HCT116 (cell line): ENCODE results near the gene GPR68. TPM values are rescaled to one million over a fixed set of nuclear protein-coding genes. Genes with fewer than 3 reads are reported as not detected.

Source experiments
- ATAC-seq: fragments of 200-7000 bp; cut with Tn5 transposase; 2 replicates; pipeline ENCODE4 v1.9.1; 2020; ENCODE audit warnings: mild to moderate bottlenecking, moderate library complexity
- BruUV-seq: library from RNA; stranded (reverse); fragments of 400-500 nt; replicated peaks from 2 replicates; lab custom pipeline; 2021; lab: Mats Ljungman, UMichigan
- CTCF ChIA-PET: fragments of 300-600 bp; sonication (Branson Sonifier 250); formaldehyde crosslinking; loops from one replicate; lab custom pipeline; 2021; ENCODE audit warnings: antibody characterized with exemption; lab: Charles Lee
- POLR2A ChIA-PET: fragments of 300-600, 350-600 bp; sonication (Branson Sonifier 250); formaldehyde crosslinking; loops from one replicate; lab custom pipeline; 2021; ENCODE audit warnings: antibody characterized with exemption; lab: Charles Lee
- RAD21 ChIA-PET, 2 experiments: fragments of 300-600 bp; sonication (Branson Sonifier 250); formaldehyde crosslinking; loops; one replicate each; lab custom pipeline; 2023; ENCODE audit warnings: low total read pairs in 2 of 2; ENCODE audit not compliant: uncharacterized antibody in 2 of 2, unreplicated experiment in 2 of 2, low non-redundant PET in 1 of 2; lab: Charles Lee
- DNase-seq: peaks from one replicate; pipeline ENCODE4 v3.0.0-alpha.2; 2010; ENCODE audit warnings: low read depth, low spot score
- H2AFZ ChIP-seq: fragments of 200-600 bp; shearing (Covaris generic), sonication (generic); 2 replicates; pipeline ENCODE4 v1.6.1; 2017; ENCODE audit warnings: low read depth, mixed run types, mixed read lengths, antibody characterized with exemption, low read length; ENCODE audit not compliant: poor library complexity, severe bottlenecking
- H3K27ac ChIP-seq: 2 replicates; pipeline ENCODE4 v1.5.1; 2012; ENCODE audit warnings: low read depth, low read length
- H3K27me3 ChIP-seq: fragments of 200-600 bp; sonication (generic); 2 replicates; pipeline ENCODE4 v1.6.1; 2016; ENCODE audit warnings: mixed run types, low read length, mixed read lengths; ENCODE audit not compliant: insufficient read depth
- H3K36me3 ChIP-seq, 2 experiments: fragments of 200-500 bp in 1 of 2; fragments of 200-600 bp in 1 of 2; sonication (Bioruptor generic) in 1 of 2; sonication (generic) in 1 of 2; 2 replicates each; pipeline versions ENCODE4 v1.5.1 to v1.6.1; 2014 to 2016; ENCODE audit warnings: low read length in 2 of 2, inconsistent platforms in 1 of 2, mixed read lengths in 1 of 2, mixed run types in 1 of 2; ENCODE audit not compliant: insufficient read depth in 2 of 2, control insufficient read depth in 1 of 2
- H3K4me1 ChIP-seq, 2 experiments: fragments of 200-600 bp in 1 of 2; sonication (generic) in 1 of 2; 2 replicates each; pipeline versions ENCODE4 v1.5.1 to v1.6.1; 2012 to 2017; ENCODE audit warnings: low read length in 2 of 2, inconsistent platforms in 1 of 2, mild to moderate bottlenecking in 1 of 2, mixed read lengths in 1 of 2, mixed run types in 1 of 2, moderate library complexity in 1 of 2; ENCODE audit not compliant: insufficient read depth in 2 of 2, control insufficient read depth in 1 of 2
- H3K4me2 ChIP-seq: fragments of 200-600 bp; sonication (generic); 2 replicates; pipeline ENCODE4 v1.6.1; 2017; ENCODE audit warnings: mixed run types, low read length, mixed read lengths
- H3K4me3 ChIP-seq, 2 experiments: fragments of 200-600 bp in 1 of 2; sonication (generic) in 1 of 2; replicated peaks in 1 of 2; 2 replicates each; pipeline ENCODE4 v1.5.1; 2011 to 2016; ENCODE audit warnings: low read length in 2 of 2, control low read depth in 1 of 2, low read depth in 1 of 2, mild to moderate bottlenecking in 1 of 2, mixed read lengths in 1 of 2, mixed run types in 1 of 2
- H3K79me2 ChIP-seq: fragments of 200-600 bp; sonication (generic); 2 replicates; pipeline ENCODE4 v1.6.1; 2017; ENCODE audit warnings: mild to moderate bottlenecking, mixed run types, low read length, moderate library complexity, mixed read lengths; ENCODE audit not compliant: insufficient read depth
- H3K9ac ChIP-seq: fragments of 200-600 bp; sonication (generic); 2 replicates; pipeline ENCODE4 v1.6.1; 2016; ENCODE audit warnings: low read length, mixed read lengths
- H3K9me2 ChIP-seq: fragments of 200-600 bp; sonication (generic), shearing (Covaris generic); 2 replicates; pipeline ENCODE4 v1.6.1; 2017; ENCODE audit warnings: mixed run types, mild to moderate bottlenecking, moderate library complexity; ENCODE audit not compliant: insufficient read depth
- H3K9me3 ChIP-seq, 2 experiments: fragments of 200-500 bp in 1 of 2; fragments of 200-600 bp in 1 of 2; sonication (Bioruptor generic) in 1 of 2; sonication (generic) in 1 of 2; 2 replicates each; pipeline ENCODE4 v1.6.1; 2014 to 2017; ENCODE audit warnings: low read length in 2 of 2, mixed read lengths in 2 of 2, inconsistent platforms in 1 of 2, low read depth in 1 of 2, mild to moderate bottlenecking in 1 of 2, mixed run types in 1 of 2, moderate library complexity in 1 of 2; ENCODE audit not compliant: control insufficient read depth in 1 of 2, insufficient read depth in 1 of 2
- H4K20me1 ChIP-seq: fragments of 200-600 bp; sonication (generic), shearing (Covaris generic); 2 replicates; pipeline ENCODE4 v1.6.1; 2017; ENCODE audit warnings: mixed run types, mild to moderate bottlenecking, moderate library complexity; ENCODE audit not compliant: insufficient read depth
- ATF3 ChIP-seq: IDR thresholded peaks from 2 replicates; pipeline ENCODE4 v1.6.1; 2012
- CBX3 ChIP-seq: IDR thresholded peaks from 2 replicates; pipeline ENCODE4 v1.6.1; 2012; ENCODE audit warnings: low read depth
- CEBPB ChIP-seq: IDR thresholded peaks from 2 replicates; pipeline ENCODE4 v1.6.1; 2012; ENCODE audit warnings: low read depth
- CTCF ChIP-seq, 3 experiments: fragments of 200-600 bp in 1 of 3; sonication (generic) in 1 of 3; IDR thresholded peaks in 2 of 3; conservative IDR thresholded peaks in 1 of 3; 2 replicates each; pipeline ENCODE4 v1.5.1; 2012 to 2017; ENCODE audit warnings: low read depth in 2 of 3, low read length in 2 of 3, antibody characterized with exemption in 1 of 3, borderline replicate concordance in 1 of 3, control low read depth in 1 of 3, mild to moderate bottlenecking in 1 of 3, mixed read lengths in 1 of 3, mixed run types in 1 of 3, moderate library complexity in 1 of 3; ENCODE audit not compliant: insufficient read depth in 1 of 3
- EGR1 ChIP-seq: IDR thresholded peaks from 2 replicates; pipeline ENCODE4 v1.6.1; 2012; ENCODE audit warnings: low read depth
- ELF1 ChIP-seq: IDR thresholded peaks from 2 replicates; pipeline ENCODE4 v1.6.1; 2012; ENCODE audit warnings: low read depth, borderline replicate concordance
- EZH2 ChIP-seq: fragments of 200-600 bp; sonication (generic); IDR thresholded peaks from 2 replicates; pipeline ENCODE4 v1.6.1; 2017; ENCODE audit warnings: antibody characterized with exemption, mixed run types
- EZH2phosphoT487 ChIP-seq: fragments of 200-600 bp; IDR thresholded peaks from 2 replicates; pipeline ENCODE4 v1.6.1; 2018; ENCODE audit warnings: antibody characterized with exemption, borderline replicate concordance
- FOSL1 ChIP-seq: IDR thresholded peaks from 2 replicates; pipeline ENCODE4 v1.6.1; 2012; ENCODE audit warnings: low read depth
- JUND ChIP-seq: IDR thresholded peaks from 2 replicates; pipeline ENCODE4 v1.6.1; 2012
- POLR2A ChIP-seq: IDR thresholded peaks from 2 replicates; pipeline ENCODE4 v1.7.0; 2011; ENCODE audit warnings: borderline replicate concordance; ENCODE audit not compliant: insufficient read depth, insufficient read length; ENCODE audit errors: extremely low read depth
- REST ChIP-seq: IDR thresholded peaks from 2 replicates; pipeline ENCODE4 v1.6.1; 2012; ENCODE audit warnings: low read depth
- SIN3A ChIP-seq: IDR thresholded peaks from 2 replicates; pipeline ENCODE4 v1.6.1; 2012; ENCODE audit warnings: low read depth
- SP1 ChIP-seq: IDR thresholded peaks from 2 replicates; pipeline ENCODE4 v1.6.1; 2012; ENCODE audit warnings: low read depth
- SRF ChIP-seq: IDR thresholded peaks from 2 replicates; pipeline ENCODE4 v1.6.1; 2012; ENCODE audit warnings: low read depth
- YY1 ChIP-seq: IDR thresholded peaks from 2 replicates; pipeline ENCODE4 v1.6.1; 2011; ENCODE audit warnings: low read length, low read depth, moderate library complexity, mild to moderate bottlenecking; ENCODE audit not compliant: insufficient replicate concordance; ENCODE audit errors: extremely low read depth
- ZFX ChIP-seq: fragments of 450-650 bp; IDR thresholded peaks from 2 replicates; pipeline ENCODE4 v1.6.1; 2017
- ZNF274 ChIP-seq: fragments of 200-500 bp; sonication (Bioruptor generic); IDR thresholded peaks from 2 replicates; pipeline ENCODE4 v1.6.1; 2014; ENCODE audit warnings: mild to moderate bottlenecking, low read depth, low read length, inconsistent platforms
- intact Hi-C: fragments of 100-400 bp; cut with micrococcal nuclease; formaldehyde crosslinking; loops from 2 replicates; pipeline ENCODE4 v1.10.0; 2022
- total RNA-seq: library from RNA; stranded (reverse); gene quantifications from one replicate; pipeline ENCODE4 v1.2.1, GENCODE V29; 2021; ENCODE audit not compliant: unreplicated experiment

The GPR68 gene
- total RNA-seq, 1 experiment from 2014 or later, result not detected

GRCh38 chr14:91234791-91235114 is 9.8 kb downstream of the GPR68 start:
- no peaks in the 10 kb centered on the region for H3K9me3 ChIP-seq
- TF ChIP-seq SRF, result no peak
- TF ChIP-seq ELF1, result no peak
- no peak for TF ChIP-seq EZH2phosphoT487
- TF ChIP-seq CBX3, result no peak
- no peak for TF ChIP-seq EZH2
- TF ChIP-seq ZFX, result no peak
- no peak for TF ChIP-seq JUND
- TF ChIP-seq POLR2A, result no peak
- no peak for TF ChIP-seq SIN3A
- TF ChIP-seq ZNF274, result no peak
- no peak for TF ChIP-seq EGR1
- no peak for TF ChIP-seq YY1
- TF ChIP-seq CTCF (IDR thresholded peaks at IDR 0.05 in 2 of 3, conservative IDR thresholded peaks at IDR 0.05 in 1 of 3; ENCODE audit: borderline replicate concordance in 1 of 3, insufficient read depth in 1 of 3, low read depth in 2 of 3, low read length in 2 of 3), result no peak
- no peak for TF ChIP-seq ATF3
- no peak for TF ChIP-seq CEBPB
- TF ChIP-seq REST, result no peak
- TF ChIP-seq SP1, result no peak
- no peak for TF ChIP-seq FOSL1
- no peak overlapping the region for H3K9ac ChIP-seq
- DNase-seq (no peak), ATAC-seq (no peak)
- no peaks in the 10 kb centered on the region for H3K9me2 ChIP-seq
- H3K27ac ChIP-seq, result no peak overlapping the region
- intact Hi-C loops, result no loop called here
- H3K4me3 ChIP-seq, result no peak overlapping the region
- CTCF ChIA-PET, result interaction anchor here (0.6 kb wide), 1 partner anchor 10 kb away, joined by 5 read pairs; the partner anchor contains the start of gene GPR68
- no peaks in the 10 kb centered on the region for H3K27me3 ChIP-seq
- RAD21 ChIA-PET, result no interaction called here
- H2AFZ ChIP-seq, result no peak overlapping the region
- BruUV-seq, result no TSS peak
- no peaks in the 10 kb centered on the region for H3K4me1 ChIP-seq
- POLR2A ChIA-PET, result no interaction called here
- no peak overlapping the region for H3K4me2 ChIP-seq
- H3K36me3 ChIP-seq, result no peaks in the 10 kb centered on the region
- no peaks in the 10 kb centered on the region for H4K20me1 ChIP-seq
- H3K79me2 ChIP-seq, result no peaks in the 10 kb centered on the region
